NCI-H1694 treated with DMSO at 0.1 percent for 48 hours (cell line): ENCODE measurements around the gene PNPLA2.

Source experiments
- DNase-seq: peaks from one replicate; lab custom pipeline; 2025; lab: John Stamatoyannopoulos, UW

Gene PNPLA2

DNA sequence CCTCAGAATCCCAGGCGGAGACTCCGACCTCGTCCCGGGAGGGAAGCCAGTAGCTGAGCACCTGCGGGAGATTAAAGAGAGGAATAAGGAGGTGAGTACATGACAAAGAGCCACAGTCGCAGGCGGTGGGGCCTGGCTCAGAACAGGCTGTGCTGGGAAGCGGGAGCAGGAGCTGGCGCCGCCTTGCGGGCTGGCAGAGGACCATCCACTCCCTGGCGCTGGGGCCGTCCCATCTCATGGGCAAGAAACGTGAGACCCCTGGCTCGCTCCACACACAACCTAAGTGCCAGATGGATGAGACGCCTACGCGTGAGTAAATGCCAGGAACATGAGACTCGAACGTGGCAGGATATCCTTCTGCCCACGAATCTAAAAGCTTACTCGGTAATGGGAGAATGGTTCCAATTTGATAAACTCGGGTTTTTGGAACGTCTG, 35.1 kb upstream of the PNPLA2 start:
- DNase-seq = peak; percentile 92

DNA sequence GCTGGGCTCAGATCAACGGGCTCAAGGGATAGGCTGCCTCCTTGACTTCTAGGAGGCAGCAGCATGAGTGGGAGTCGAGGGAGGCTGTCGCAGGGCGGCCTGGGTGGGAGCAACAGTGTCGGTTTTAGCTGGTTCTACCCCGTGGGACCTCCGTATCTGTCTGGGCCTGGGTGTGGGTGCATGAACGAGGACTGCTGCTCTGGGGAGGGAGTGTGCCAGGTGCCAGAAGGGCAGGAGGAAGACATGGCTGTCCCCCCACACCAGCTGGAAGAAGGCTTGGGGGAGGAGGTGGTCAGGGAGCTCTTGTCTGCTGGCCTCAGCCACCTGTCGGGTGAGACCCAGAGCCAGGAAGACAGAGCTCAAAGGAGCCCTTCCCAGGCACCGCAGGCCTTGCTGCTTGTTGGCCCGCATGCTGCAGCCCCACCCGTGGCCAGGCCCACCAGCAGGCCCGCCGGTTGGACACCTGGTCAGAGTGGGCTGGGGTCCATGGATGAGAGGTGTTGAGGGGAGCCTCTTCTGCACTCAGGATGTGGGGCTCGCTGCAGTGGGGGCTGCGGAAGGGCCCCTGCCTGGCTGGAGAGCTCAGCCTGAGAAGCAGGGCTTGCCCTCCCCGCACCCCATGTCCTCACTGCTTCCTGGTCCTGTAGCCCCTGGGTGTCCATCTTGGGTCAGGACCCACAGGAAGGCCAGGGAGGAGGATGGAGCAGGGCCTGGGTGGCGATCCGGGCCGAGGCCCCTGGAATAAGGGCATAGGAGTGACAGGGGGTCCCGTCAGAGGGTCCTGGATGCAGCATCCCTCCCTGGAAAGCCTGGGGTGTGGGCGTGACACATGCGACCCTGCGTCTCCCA, 32.3 kb upstream of the PNPLA2 start:
- no peak for DNase-seq

DNA sequence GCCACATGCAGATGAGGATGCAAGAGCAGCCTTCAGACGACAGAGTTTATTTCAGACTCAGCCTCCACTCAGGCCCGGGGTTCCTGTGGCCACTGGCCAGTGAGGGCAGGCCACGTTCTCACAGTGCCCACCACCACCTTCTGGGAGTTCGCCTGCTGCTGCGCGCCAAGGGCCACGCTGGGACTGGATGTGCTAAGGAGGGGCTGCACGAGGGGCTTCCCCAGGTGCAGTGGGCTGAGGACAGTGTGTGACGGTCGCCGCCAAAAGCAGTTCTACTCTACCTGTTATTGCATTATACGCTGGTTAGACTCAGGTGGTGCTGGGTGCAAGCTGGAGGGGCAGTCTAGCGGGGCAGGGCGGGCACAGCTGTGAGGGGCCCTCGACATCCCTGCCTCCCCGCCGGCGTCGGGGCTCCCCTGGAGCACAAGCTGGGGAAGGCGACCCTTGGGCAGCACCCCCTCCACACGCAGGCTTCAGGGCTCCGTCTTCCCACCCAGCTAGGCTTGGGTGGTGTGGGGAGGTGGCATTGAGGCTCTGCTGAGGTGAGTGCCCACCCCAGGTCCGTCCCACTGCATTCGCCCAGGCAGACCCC, 31.5 kb upstream of the PNPLA2 start:
- DNase-seq = no peak

DNA sequence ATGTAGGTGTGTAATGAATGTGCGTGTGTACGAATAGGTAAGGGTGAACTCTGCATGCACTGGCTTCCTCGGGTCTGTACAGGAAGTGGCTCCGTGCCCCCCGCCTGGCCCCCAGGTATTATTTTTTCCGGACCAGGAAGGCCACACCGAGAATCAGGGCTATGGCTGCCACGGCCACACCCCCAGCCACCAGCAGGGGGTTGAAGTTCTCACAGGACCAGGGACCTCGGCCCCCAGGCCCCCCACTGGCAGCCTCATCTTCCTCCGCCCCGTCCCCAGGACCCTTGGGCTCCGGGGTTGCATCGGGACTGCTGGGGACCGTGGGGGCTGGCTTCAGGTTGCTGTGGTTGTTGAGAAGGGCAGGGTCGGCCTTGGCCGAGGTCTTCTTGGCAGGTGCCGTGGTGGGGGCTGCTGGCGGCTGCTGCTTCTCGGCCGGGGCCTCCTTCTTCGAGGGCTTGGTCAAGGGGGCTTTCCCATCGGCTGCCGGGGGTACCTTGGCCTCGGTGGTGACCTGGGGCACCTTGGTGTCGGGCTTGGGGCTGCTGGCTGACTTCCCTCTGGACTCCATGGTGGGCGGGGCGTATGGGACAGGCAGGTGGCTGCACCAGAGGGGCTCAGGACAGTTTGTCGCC, 30.6 kb upstream of the PNPLA2 start:
- no peak for DNase-seq

DNA sequence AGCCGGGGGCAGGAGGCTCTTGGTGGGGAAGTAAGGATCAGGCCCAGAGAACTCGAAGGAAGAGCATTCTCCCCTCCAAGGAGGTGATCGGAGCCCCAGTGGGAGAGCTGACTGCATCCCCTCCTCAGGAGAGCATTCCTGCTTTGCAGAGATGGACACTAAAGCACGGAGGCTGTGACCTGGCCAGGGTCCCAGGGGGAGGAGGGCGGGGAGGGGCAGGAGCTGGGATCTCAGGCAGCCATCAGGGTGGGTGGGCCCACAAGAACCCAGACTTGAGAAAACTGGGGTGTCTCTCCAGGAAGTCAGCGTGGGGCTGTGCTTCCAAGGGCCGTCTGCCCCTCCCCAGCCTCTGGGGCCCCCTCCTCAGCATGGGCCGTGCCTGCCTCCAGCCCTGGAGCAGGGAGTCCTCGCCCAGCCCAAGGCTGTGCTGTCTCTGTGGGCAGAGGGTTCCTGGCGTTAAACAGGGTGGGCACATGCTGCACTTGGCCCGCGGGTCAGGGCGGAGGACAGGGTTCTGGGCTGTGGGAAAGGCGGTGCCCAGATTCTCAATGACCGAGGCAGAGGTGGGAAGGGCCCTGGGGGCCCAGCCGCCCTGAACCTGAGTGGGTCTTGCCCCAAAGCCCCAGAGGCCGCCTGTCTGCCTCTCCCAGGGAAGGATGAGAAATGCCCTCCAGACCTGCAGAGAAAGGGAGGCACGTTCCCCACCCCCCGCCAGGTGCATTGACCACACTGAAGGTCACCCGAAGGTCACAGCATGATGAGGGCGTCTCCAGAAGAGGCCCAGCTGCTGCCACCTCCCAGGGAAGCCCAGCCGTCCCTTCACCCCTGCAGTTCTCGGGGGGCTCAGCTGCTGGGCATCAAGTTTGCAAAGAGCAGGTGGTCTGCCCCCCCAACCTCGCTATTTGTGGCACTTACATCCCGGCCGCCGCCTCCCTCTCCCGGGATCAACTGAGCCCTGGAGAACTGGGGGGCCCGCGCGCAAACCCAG, 29.5 kb upstream of the PNPLA2 start:
- DNase-seq = no peak

DNA sequence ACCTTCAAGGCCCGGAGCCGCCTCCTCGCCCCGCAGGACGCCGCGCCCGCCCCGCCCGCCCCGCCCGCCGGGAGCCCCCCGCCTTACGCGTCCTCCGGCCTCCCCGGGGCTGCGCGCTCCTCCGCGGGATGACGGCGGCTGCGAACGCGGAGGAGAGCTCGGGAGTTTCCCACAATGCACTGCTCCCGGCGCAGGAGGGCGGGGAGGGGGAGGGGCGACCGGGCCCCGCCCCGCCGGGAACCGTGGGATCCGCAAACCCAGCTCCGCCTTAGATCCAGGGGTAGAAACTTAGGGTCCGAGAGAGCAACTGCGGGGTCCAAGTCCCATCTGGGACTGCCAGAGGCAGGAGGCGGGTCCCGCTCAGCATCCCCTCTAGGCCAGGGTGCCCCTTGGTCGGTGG, 28.8 kb upstream of the PNPLA2 start, which contains the start of gene CEND1:
Gene CEND1, minus strand, starts transcription at position 148 of the 400 bp plus-strand sequence. CDS start 1,514 bp downstream, outside the sequence.
- peak; percentile 16 for DNase-seq

DNA sequence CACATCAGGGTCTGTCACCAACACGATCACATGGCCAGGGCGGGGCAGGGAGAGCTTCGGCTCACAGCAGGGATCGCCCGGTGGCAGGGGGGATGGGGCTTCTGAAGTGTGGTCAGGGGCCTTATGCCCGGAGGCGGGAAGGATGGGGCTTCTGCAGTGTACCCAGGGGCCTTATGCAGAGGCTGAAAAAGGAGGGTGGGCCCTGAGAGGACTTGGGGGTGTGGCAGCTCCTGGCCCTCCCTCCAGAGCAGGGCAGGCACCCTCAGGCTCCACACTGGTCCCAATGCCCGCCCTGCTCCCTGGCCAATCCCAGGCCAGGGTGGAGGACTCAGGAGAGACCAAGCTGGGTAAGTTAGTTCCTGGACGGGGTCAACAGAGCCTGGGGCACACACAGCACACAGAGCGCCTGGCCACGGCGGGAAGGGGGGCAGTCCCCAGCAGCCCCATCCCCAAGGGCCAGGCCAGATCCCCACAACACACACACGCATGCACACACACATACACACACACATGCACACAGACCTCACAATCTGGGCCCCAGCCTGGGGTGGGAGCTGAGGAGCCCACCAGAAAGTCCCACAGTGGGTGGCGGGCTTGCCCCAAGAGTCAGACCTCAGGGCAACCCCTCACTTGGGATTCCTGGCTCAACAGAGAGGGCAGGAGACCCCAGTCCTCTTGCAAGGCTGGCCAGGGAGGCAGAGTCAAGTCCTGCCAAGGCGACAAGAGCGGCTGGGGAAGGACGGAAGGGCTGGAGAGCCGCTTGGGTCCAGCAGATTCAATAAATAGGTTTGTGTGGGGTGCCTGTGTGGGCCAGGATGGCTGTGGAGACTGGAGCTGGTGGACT, 27.8 kb upstream of the PNPLA2 start:
- no peak for DNase-seq

DNA sequence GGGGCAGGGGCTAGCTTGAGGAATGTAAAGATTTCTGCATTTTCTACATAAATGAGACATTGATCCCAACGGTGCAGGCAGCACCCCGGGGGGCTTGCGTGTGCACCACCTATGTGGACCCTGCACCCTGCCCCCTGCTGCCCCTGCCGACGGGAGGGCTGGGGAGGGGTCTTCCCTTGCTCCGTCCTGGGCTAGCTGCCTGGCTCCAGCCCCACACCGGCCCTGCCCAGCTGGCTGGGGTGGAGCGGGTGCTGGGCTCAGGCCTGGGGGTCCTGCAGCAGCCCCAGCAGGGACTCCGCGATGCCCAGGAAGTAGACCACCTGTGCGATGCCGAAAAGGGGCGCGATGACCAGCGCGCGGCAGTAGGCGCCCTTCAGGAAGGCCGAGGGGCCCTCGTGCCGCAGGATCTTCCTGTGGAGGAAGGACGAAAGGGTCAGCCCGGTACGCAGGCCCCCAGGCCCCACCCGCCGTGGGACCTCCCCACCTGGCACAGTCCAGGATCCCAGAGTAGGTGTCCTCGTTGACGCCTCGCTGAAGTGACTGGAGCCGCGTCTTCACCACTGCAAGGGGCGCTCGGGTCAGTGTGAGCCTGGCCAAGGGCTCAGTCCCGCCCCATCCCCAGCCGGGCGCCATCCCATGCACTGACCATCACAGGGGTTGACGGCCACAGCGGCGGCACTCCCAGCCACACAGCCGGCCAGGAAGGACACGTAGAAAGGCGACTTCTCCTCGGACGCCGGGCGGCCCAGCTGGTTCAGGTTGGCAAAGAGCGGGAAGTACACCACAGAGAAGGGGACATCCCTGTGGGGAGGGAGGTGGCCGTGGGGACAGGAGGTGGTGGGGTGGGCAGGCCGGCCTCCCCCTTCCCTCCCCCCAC, 26.8 kb upstream of the PNPLA2 start:
- DNase-seq = no peak

DNA sequence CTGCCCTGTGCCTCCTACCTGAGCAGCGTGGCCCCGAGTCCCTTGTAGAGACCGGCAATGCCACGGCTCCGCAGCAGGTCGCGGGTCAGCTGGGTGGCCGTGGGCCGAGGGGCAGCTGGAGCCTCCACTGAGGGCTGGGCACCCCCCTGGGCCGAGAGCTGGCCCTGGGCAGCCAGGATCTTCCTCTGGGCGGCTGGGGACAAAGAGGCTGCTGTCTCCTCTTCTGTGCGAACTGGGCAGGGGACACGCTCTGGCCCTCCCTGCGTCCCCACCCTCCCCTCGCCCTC, 26.2 kb upstream of the PNPLA2 start:
- DNase-seq = no peak

DNA sequence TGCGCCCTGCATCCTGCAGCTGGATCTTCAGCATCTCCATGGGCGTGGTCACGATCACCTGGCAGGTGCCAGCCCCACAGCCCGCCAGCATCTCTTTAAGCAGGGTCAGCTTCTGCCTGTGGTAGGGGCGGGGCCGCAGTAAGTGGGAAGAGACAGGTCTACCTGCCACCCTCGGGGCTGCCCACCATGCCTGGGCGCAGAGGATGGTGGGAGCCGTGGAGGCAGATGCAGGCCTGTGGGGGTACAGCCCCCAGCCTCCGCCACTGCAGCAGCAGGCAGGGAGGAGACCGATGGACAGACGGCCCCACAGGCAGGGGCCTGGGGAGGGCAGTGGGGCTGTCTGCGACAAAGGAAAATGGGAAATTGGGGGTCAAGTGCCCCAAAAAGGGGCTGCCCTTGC, 25.8 kb upstream of the PNPLA2 start:
- DNase-seq = no peak

DNA sequence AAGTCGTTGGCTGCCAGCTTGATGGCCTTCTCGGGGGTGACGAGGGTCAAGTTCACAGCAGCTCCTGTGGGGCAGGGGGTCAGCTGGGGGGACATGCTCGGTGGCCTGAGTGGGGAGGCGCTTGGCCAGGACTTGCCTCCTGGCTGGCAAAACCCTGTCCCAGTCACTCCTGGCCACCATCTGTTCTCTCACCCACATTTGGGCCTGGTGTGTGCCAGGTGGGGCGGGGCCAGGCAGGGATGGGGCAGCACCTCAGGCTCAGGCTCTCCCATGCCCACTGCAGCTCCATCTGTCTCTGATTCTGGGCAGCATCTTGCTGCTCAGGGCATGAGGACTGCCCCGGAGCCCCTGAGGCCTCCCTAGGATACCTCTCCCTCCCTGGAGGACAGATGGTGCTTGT, 25.2 kb upstream of the PNPLA2 start:
- DNase-seq = peak; percentile 55

DNA sequence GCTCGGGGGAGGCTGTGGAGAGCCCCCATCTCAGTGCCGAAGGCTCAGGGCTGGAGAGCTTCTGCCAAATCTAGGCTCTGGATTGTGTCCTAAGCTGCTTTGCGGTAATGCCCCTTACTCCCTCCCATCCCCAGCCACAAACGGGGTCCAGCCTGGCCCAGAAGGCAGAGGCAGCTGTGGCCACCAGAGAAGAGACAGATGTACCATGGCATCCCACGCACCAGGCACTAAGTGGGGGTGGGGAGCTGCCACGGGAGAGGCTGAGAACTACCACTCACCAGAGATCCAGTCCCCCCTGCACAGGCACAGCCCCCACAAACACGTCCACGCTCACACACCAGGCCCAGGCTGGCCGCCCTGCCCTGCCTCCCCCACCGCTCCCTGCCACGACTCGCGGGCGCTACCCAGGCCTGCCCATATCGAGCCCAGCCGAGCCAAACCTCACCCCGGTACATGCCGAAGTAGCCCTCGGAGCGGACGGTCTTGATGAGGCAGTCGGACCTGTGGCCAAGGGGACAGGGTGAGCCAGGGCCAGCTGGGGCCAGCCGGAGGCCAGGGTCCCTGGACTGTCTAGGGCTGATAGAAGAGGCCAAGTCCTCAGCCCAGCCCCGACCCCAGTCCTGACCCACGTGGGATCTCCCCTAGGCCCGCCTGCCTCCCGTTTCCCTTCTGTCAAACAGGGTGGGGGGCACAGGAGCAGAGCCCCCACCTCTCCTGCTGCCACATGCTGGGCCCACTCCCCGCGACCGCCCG, 24.5 kb upstream of the PNPLA2 start:
- no peak for DNase-seq

DNA sequence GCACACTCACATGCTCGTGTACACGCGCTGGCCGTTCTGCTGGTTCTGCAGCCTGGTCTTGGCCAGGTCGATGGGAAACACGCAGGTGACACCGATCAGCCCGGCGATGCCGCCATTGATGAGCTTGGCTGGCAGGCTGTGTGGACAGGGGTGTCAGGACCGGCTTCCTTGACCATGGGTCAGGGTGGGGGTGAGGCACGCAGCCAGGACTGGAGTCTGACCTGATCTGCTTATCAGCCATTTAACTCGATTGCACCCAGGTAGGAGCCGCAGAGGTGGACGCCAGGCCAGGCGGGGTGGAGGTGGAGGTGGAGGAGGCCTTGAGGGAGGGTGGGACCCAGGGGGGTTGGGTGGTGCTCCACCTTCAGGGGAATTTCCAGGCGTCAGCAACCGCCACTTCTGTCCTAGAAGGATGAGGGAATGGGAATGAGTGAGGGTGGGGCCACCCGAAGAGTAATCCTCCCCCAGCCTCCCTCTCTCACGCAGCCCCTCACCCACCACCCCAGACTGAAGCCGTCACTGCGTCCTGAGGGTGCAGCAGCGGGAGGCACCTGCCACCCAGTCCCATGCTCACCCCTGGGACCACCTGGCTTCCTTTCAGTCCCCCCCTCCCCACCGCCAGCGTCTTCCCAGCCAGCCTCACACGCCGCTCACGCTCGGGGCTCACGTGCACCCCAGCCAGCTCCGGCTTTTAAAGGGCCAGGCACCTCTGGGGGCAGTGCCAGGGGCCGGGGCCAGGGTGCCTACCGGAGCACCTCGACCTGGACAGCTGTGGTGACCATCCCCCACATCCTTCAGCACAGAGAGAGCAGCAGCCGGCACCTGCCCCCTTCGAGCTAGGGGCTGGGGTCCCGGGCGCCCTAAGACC, 23.7 kb upstream of the PNPLA2 start:
- DNase-seq = no peak

DNA sequence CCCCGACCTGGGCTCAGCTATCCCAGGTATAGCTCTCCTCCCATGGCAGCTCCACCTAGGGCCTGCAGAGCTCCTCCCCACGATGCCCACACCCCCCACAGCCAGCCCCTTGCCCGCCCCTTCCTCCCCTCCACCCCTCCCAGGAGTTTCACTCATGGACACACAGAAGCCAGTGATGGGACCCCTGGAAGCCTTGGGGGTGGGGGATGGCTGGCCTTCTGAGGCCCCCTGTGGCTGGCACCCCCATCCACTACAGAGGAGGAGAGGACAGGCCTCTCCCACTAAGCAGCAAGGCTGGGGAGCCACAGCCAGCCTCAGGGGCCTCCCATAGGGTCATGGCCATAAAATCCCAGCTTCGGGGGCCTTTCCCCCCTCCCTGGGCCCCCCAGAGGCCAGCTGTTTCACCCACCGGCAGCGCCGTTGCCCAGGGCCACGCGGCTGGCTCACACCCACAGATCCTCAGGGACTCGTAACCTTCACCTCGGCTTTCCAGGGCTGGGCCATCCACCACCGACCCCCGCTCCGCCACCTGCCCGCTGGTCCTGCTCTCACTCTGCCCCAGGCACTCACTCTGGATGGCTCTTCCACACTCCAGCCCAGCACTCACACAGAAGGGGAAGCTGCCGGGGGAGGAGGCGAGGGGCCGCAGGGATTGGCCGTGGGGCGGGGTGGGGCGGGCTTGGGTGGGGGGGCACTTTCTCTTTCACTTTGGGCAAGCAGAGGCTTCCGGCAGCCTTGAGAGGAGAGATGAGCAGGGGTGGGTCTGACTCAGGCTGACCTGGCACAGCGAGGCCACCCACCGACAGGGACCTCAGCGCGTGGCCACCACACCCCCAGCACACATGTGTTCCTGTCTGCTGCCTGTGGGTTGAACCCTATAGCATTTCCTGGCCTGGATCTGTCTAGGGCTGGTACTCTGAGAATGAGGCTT, 22.8 kb upstream of the PNPLA2 start:
- DNase-seq = no peak

DNA sequence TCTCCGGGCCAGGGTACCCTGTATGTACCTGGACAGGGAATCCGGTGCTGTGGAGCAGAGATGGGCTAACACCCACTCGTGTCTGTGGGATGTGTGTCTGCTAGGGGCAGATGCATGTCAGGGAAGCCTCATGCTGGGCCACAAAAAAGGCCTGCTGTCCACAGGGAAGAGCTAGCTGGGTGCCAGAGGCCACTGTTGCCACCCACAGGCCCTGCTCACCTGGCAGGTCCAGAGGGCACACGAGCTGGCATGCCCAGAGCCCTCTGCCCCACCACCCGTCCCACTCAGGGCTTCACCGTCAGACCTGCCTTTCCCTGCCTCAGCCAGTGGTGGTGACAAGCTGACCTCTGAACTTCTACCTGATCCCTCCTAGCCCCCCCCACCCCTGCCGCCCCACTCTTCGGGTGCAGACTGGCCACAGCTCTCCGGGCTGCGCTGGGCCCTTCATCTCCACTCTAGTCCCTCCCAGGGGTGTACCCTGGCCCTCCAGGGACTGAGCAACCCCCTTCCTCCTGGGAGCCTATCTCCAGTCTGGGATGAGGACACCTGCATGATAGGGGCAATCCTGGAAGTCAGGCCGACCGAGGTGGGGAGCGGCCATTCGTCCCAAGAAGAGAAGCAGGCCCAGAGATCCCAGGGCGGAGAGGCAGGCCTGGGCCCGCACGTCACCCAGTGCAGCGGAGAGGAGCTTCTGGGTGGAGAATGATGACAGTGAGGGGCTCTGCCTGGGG, 22.0 kb upstream of the PNPLA2 start:
- DNase-seq = no peak

DNA sequence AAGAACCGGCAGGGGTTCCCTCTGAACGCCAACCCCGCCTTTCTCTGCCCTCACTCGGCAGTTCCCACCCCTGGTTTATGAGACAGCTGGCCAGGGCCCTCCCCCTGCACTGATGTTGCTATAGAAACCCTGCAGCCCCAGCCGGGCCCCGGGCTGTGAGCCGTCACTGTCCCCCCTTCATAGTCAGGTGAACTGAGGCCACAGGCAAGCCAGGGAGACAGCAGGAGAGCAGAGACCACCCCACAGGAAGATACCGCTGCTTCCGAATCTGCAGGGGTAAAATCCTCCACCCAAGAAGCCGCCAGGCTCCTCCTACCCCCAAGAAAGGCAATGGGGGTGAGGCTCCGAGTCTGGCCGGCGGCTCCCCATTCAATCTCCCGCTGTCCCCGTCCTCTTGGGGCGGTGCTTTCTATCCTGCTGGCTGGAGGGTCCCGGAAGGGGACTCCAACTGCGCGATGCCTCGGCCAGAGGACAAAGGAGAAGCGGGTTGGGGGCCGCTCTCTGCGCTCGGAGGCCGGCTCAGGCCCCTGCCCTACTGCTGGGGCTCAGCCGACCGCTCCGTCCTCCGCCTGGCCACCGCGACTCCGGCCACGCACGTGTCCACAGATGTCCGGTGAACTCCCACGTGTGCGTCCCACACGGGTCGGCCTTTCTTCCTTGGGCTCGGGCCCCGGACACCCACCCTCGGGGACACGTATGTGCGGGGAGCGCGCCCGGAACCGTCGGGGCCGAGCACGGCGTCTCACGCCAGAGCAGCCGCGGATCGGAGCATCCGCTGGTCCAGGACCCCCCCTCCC, 21.2 kb upstream of the PNPLA2 start:
- DNase-seq = peak; percentile 86
